Muscle layer of colon (tissue), 2 donors: ENCODE results near the gene KMT2C.
"Not testable (repeated sequence)": the region's sequence is repeated elsewhere in the genome, so short reads cannot be mapped to it uniquely, and the experiment has no call there.

Experiments used
- H3K27ac ChIP-seq: one replicate; pipeline ENCODE4 v1.7.0; 2013; ENCODE audit warnings: low read depth, mild to moderate bottlenecking, low read length, moderate library complexity
- H3K27me3 ChIP-seq, 2 donors: one replicate each; pipeline ENCODE4 v1.7.0; 2013; ENCODE audit warnings: low read length in 2 of 2, mild to moderate bottlenecking in 2 of 2; ENCODE audit not compliant: insufficient read depth in 2 of 2, control insufficient read depth in 1 of 2
- H3K36me3 ChIP-seq: one replicate; pipeline ENCODE4 v1.7.0; 2013; ENCODE audit warnings: mild to moderate bottlenecking, low read length; ENCODE audit not compliant: insufficient read depth
- H3K4me1 ChIP-seq: one replicate; pipeline ENCODE4 v1.7.0; 2013; ENCODE audit warnings: mild to moderate bottlenecking, low read length; ENCODE audit not compliant: insufficient read depth
- H3K4me3 ChIP-seq, 2 donors: one replicate each; pipeline ENCODE4 v1.7.0; 2013; ENCODE audit warnings: low read length in 2 of 2, low read depth in 1 of 2, mild to moderate bottlenecking in 1 of 2, moderate library complexity in 1 of 2
- H3K9ac ChIP-seq: one replicate; pipeline ENCODE4 v1.7.0; 2013; ENCODE audit warnings: low read length
- H3K9me3 ChIP-seq: one replicate; pipeline ENCODE4 v1.7.0; 2013; ENCODE audit warnings: mild to moderate bottlenecking, low read length
- donor health status: abdominal sarcoma.
- donor health status: Adenocarcinoma of cecum.

KMT2C gene

DNA sequence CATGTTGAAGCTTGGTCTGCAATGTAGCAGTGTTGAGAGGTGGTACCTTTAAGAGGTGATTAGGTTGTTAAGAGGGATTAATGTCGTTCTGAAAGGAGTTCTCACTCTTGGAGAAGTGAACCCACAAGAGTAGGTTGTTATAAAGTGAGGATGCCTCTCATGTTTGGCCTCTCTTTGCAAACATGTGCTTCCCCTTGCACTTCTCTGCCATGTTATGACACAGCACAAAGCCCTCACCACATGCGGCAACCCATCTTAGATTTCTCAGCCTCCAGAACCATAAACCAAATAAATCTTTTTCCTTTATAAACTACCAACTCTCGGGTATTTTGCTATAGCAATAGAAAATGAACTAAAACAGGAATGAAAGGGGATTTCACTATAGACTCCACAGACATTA is 66.3 kb downstream of the KMT2C start:
- H3K4me3 ChIP-seq: no peak overlapping the region
- no peaks in the 10 kb centered on the region for H3K36me3 ChIP-seq
- peaks cover 25% of the 10 kb centered on the region for H3K4me1 ChIP-seq
- H3K9ac ChIP-seq: no peak overlapping the region
- H3K27ac ChIP-seq: no peak overlapping the region
- no peaks in the 10 kb centered on the region for H3K27me3 ChIP-seq
- H3K9me3 ChIP-seq: no peaks in the 10 kb centered on the region

GRCh38 chr7:152367170-152367569 is 68.6 kb downstream of the KMT2C start:
- Histone ChIP-seq H3K27me3 (no peaks in the 10 kb centered on the region), H3K27ac (no peak overlapping the region), H3K36me3 (no peaks in the 10 kb centered on the region), H3K4me3 (no peak overlapping the region), H3K9me3 (no peaks in the 10 kb centered on the region), H3K9ac (no peak overlapping the region), H3K4me1 (peaks cover 40% of the 10 kb centered on the region)

DNA sequence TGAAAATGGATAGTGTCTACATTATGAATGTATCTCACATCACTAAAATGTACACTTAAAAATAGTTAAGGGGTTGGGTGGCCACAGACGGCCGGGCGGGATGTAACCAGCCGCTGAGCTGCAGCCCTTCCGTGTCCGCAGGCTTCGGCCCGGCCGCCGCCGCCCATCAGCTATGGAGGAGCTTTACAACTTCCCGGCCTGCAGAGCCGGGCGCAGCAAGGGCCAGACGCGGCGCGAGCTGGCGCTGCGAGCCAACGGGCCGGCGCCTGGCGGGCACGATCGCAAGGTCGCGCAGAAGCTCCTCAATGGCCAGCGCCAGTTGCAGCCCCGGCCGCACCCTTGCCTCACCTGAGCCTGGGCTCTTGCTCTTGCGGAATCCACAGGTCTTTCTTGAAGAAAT is 69.1 kb downstream of the KMT2C start:
- H3K4me1 ChIP-seq: peaks cover 41% of the 10 kb centered on the region

DNA sequence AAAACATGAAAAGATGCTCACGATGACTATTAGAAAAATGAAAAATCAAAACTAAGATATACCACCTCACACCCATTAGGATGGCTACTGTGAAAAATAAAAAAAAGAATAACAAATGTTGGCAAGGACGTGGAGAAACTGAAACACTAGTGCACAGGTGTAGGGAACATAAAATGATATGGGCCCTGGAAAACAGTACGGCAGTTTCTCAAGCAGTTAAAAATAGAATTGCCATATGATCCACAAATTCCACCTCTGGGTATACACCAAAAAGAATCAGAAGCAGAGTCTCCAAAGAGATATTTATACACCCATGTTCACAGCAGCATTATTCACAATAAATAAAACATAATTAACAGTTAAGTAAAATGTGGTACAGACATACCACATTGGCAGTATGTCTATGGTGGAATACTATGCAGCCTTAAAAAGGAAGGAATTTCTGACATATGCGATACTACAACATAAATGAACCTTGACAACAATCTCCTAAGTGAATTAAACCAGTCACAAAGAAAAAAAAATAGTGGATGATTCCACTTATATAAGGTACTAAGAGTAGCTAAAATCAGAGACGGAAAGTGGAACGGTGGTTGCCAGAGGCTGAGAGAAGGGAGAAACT is 69.7 kb downstream of the KMT2C start:
- H3K36me3 ChIP-seq: no peaks in the 10 kb centered on the region
- H3K4me1 ChIP-seq: peaks cover 41% of the 10 kb centered on the region
- no peak overlapping the region for H3K27ac ChIP-seq
- no peak overlapping the region for H3K4me3 ChIP-seq
- no peaks in the 10 kb centered on the region for H3K27me3 ChIP-seq
- H3K9ac ChIP-seq: no peak overlapping the region
- no peaks in the 10 kb centered on the region for H3K9me3 ChIP-seq

More for the DNA sequence above, 69.1 kb downstream of the KMT2C start:
- no peaks in the 10 kb centered on the region for H3K9me3 ChIP-seq
- no peak overlapping the region for H3K27ac ChIP-seq
- H3K4me3 ChIP-seq: no peak overlapping the region
- no peak overlapping the region for H3K9ac ChIP-seq
- H3K36me3 ChIP-seq: no peaks in the 10 kb centered on the region
- H3K27me3 ChIP-seq: no peaks in the 10 kb centered on the region

DNA sequence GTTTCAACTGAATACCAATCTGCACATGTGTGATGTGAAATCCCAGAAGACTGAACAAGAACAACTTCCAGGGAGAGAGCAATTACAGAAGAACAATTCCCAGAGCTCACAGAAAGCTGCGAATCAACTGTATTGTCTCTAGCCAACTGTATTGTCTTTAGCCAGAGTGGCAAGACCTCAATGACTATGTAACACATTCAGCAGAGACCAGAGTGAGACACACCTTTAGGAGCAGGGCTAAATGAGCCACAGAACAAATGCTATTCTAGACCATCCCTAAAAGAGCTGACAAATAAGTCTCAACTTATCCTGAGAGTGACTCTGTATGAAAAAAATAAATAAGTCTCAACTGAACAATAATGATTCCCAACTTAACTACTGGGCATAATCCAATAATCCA is 72.0 kb downstream of the KMT2C start:
- no peak overlapping the region for H3K9ac ChIP-seq
- H3K36me3 ChIP-seq: no peaks in the 10 kb centered on the region
- H3K4me1 ChIP-seq: peaks cover 25% of the 10 kb centered on the region
- H3K9me3 ChIP-seq: no peaks in the 10 kb centered on the region
- no peak overlapping the region for H3K27ac ChIP-seq
- H3K27me3 ChIP-seq: no peaks in the 10 kb centered on the region
- H3K4me3 ChIP-seq: no peak overlapping the region

DNA sequence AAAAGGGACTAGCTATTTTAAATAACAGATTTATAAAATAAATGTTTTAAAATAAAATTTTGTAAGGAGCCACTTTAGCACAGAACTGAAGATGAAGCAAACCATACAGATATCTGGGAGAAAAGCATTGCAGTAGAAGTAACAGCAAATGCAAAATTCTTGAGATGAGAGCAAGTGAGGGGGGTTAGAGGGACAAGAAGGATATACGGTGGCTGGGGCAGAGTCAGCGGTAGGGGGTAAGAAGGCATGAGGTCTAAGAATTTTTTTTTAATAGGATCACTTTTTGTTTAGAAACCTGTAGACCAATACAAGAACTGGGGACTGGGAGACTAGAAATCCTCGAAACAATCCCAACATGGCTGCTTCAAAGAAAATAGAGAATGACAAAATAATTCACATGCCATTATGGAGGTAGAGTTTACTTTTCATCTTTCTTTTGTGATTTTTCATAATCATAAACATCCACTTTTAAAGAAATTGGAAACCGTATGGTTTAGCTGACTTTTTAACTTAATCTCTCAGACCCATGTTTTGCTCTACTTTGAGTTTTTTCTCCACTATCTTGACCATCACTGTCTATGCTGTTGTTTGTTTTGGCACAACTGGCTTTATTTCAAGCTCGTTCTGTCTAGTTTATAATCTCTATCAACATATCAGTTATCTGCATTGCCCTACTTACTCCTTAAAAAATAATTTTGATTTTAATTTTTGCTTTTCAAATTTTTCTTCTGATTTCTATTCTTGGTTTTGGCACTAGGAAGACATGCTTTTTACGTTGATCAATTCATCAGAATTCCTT is 73.5 kb downstream of the KMT2C start:
- Histone ChIP-seq H3K9me3 (no peaks in the 10 kb centered on the region), H3K27me3 (no peaks in the 10 kb centered on the region), H3K9ac (no peak overlapping the region), H3K27ac (no peak overlapping the region), H3K4me1 (peaks cover 22% of the 10 kb centered on the region), H3K4me3 (no peak overlapping the region), H3K36me3 (no peaks in the 10 kb centered on the region)

GRCh38 chr7:152355474-152356057 is 80.2 kb downstream of the KMT2C start:
- Histone ChIP-seq H3K9me3 (no peaks in the 10 kb centered on the region), H3K4me1 (no peaks in the 10 kb centered on the region)

GRCh38 chr7:152354061-152354460 is 81.7 kb downstream of the KMT2C start:
- Histone ChIP-seq H3K4me3 (no peak overlapping the region), H3K36me3 (no peaks in the 10 kb centered on the region), H3K27me3 (no peaks in the 10 kb centered on the region), H3K4me1 (no peaks in the 10 kb centered on the region), H3K9ac (no peak overlapping the region), H3K27ac (no peak overlapping the region), H3K9me3 (no peaks in the 10 kb centered on the region)

More at GRCh38 chr7:152355474-152356057, 80.2 kb downstream of the KMT2C start:
- Histone ChIP-seq H3K36me3 (no peaks in the 10 kb centered on the region), H3K27me3 (no peaks in the 10 kb centered on the region), H3K27ac (no peak overlapping the region), H3K9ac (no peak overlapping the region), H3K4me3 (no peak overlapping the region)

DNA sequence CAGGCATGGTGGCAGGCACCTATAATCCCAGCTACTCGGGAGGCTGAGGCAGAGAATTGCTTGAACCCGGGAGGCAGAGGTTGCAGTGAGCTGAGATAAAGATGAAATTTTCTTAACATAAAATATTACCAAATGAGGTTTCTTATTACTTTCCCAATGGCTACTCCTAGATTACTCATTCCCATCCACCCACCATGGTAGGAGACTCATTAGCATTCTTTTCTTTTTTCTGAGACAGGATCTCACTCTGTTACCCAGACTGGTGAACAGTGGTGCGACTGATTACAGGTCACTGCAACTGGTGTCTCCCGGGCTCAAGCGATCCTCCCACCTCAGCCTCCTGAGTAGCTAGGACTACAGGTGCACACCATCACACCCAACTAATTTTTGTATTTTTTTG is 82.5 kb downstream of the KMT2C start:
- H3K4me3 ChIP-seq, H3K27ac ChIP-seq, H3K36me3 ChIP-seq, H3K27me3 ChIP-seq, H3K9me3 ChIP-seq, H3K4me1 ChIP-seq, H3K9ac ChIP-seq: not testable (repeated sequence)

- not testable (repeated sequence) for H3K9me3 ChIP-seq, H3K27ac ChIP-seq, H3K4me3 ChIP-seq, H3K9ac ChIP-seq, H3K27me3 ChIP-seq, H3K36me3 ChIP-seq, H3K4me1 ChIP-seq
These were observed 84.1 kb downstream of the KMT2C start for GRCh38 chr7:152351747-152352146.

DNA sequence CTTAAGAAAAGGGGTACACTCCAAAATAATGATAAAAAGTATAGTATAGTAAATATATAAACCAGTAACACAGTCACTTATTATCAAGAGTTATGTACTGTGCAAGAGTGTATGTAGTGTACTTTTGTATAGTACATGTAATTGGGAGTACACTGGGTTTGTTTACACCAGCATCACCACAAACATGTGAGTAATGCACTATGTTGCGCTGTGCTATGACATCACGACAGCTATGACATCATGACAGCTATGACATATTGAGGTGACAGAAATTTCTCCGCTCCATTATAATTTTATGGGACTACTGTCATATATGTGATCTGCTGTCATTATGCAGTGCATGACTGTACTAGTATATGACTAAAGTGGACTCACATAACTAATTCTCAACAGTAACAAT is 84.6 kb downstream of the KMT2C start:
- Histone ChIP-seq H3K36me3 (no peaks in the 10 kb centered on the region), H3K9ac (no peak overlapping the region), H3K27ac (no peak overlapping the region), H3K4me3 (no peak overlapping the region), H3K27me3 (no peaks in the 10 kb centered on the region), H3K9me3 (no peaks in the 10 kb centered on the region), H3K4me1 (no peaks in the 10 kb centered on the region)
